A549 (cell line): ENCODE data around the gene MYO6.

Source experiments
- BHLHE40 ChIP-seq: IDR thresholded peaks from 2 replicates; pipeline ENCODE4 v1.6.1; 2012; ENCODE audit warnings: low read depth, low read length, inconsistent platforms
- EP300 ChIP-seq, 2 experiments: fragments of >200 bp; sonication (Bioruptor Twin); formaldehyde crosslinking; IDR thresholded peaks; 2 replicates in 1 of 2; 3 replicates in 1 of 2; pipeline ENCODE4 v1.6.1; 2016 to 2017
- ESRRA ChIP-seq: fragments of 150-350 bp; IDR thresholded peaks from 2 replicates; pipeline ENCODE4 v1.6.1; 2014; ENCODE audit warnings: mild to moderate bottlenecking, low read length, borderline replicate concordance
- KDM1A ChIP-seq: fragments of 200-600 bp; sonication (generic); IDR thresholded peaks from 2 replicates; pipeline ENCODE4 v1.6.1; 2016; ENCODE audit warnings: low read depth, mild to moderate bottlenecking
- MAFK ChIP-seq: fragments of 450-650 bp; IDR thresholded peaks from 2 replicates; pipeline ENCODE4 v1.6.1; 2014; ENCODE audit not compliant: partially characterized antibody
- RFX5 ChIP-seq: fragments of 450-650 bp; IDR thresholded peaks from 2 replicates; pipeline ENCODE4 v1.7.1; 2014; ENCODE audit warnings: antibody characterized with exemption, mild to moderate bottlenecking, moderate library complexity
- SMC3 ChIP-seq: fragments of >200 bp; sonication (Bioruptor Twin); formaldehyde crosslinking; IDR thresholded peaks from 3 replicates; pipeline ENCODE4 v1.6.1; 2018; ENCODE audit warnings: inconsistent platforms
- TF ChIP-seq, protein P1 (sequence below): fragments of >200 bp; sonication (Bioruptor Twin); formaldehyde crosslinking; IDR thresholded peaks from 3 replicates; pipeline ENCODE4 v1.5.1; 2016
- TF ChIP-seq, protein P2 (sequence below): IDR thresholded peaks from 2 replicates; pipeline ENCODE4 v1.6.1; 2012

DNA sequence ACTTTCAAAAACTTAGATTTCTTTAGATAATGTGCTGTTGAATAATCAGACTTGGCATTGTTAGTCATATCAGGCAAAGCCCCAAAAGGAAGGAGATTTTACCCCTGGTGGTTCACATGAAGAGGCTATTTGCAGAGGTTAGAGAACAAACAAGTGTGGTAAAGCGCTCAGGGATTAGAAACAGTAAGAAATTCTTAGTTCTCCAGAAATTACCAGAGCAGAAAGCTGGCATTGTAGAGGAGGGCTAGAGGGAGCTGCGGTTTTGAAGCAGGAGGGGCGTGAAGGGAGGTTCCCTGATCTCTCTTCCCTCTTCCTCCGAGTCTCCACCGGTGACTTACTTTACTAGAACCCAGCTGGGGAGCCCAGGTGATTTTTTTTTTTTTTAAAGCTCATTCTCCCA lies 10.2 kb downstream of the MYO6 start:
- no peak for TF ChIP-seq RFX5
- no peak for TF ChIP-seq ESRRA
- TF ChIP-seq, protein P1, sequence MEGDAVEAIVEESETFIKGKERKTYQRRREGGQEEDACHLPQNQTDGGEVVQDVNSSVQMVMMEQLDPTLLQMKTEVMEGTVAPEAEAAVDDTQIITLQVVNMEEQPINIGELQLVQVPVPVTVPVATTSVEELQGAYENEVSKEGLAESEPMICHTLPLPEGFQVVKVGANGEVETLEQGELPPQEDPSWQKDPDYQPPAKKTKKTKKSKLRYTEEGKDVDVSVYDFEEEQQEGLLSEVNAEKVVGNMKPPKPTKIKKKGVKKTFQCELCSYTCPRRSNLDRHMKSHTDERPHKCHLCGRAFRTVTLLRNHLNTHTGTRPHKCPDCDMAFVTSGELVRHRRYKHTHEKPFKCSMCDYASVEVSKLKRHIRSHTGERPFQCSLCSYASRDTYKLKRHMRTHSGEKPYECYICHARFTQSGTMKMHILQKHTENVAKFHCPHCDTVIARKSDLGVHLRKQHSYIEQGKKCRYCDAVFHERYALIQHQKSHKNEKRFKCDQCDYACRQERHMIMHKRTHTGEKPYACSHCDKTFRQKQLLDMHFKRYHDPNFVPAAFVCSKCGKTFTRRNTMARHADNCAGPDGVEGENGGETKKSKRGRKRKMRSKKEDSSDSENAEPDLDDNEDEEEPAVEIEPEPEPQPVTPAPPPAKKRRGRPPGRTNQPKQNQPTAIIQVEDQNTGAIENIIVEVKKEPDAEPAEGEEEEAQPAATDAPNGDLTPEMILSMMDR: no peak
- no peak for TF ChIP-seq KDM1A
- no peak for TF ChIP-seq MAFK
- TF ChIP-seq, protein P2, sequence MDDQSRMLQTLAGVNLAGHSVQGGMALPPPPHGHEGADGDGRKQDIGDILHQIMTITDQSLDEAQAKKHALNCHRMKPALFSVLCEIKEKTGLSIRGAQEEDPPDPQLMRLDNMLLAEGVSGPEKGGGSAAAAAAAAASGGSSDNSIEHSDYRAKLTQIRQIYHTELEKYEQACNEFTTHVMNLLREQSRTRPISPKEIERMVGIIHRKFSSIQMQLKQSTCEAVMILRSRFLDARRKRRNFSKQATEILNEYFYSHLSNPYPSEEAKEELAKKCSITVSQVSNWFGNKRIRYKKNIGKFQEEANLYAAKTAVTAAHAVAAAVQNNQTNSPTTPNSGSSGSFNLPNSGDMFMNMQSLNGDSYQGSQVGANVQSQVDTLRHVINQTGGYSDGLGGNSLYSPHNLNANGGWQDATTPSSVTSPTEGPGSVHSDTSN: no peak
- TF ChIP-seq EP300 (IDR thresholded peaks at IDR 0.05): no peak
- TF ChIP-seq BHLHE40: no peak
- no peak for TF ChIP-seq SMC3
